ENCODE data around the gene SPATA19. TPM values are rescaled to one million over a fixed set of nuclear protein-coding genes. Genes with fewer than 3 reads are reported as not detected.
"Not testable (repeated sequence)": the region's sequence is repeated elsewhere in the genome, so short reads cannot be mapped to it uniquely, and the experiment has no call there.

The SPATA19 gene
- total RNA-seq, 4 donors from 2014 or later, result not detected

DNA sequence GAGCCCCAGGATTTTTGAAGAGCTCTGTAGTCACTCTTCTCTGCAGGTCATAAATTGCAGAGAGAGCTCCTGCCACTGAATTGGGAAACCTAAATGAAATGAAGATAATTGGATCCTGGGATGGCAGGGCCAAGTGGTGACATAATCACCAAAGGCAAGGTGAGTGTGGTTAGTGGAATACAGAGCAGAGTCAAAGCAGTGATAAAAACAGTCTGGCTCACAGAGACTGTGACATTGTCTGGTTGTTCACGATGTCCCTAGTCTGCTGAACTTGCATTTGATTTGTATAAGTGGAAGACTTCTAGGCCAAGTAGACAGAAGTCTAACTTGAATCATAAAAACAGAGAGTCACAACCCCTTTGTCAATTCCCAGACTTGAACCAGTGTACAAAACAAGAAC is 26.8 kb upstream of the SPATA19 start:
- ATAC-seq (no peak), DNase-seq (no peak)
- no peak overlapping the region for H3K27ac ChIP-seq
- intact Hi-C loops (cut with DNase I; ENCODE audit: low total_unique reads), result no loop called here
- H3K36me3 ChIP-seq, result no peaks in the 10 kb centered on the region
- H3K27me3 ChIP-seq, result no peaks in the 10 kb centered on the region
- no peaks in the 10 kb centered on the region for H3K9me3 ChIP-seq
- no peaks in the 10 kb centered on the region for H3K4me1 ChIP-seq
- H3K4me3 ChIP-seq, result no peak overlapping the region
- no peak for TF ChIP-seq POLR2A (IDR thresholded peaks at IDR 0.05)
- TF ChIP-seq, protein P1, sequence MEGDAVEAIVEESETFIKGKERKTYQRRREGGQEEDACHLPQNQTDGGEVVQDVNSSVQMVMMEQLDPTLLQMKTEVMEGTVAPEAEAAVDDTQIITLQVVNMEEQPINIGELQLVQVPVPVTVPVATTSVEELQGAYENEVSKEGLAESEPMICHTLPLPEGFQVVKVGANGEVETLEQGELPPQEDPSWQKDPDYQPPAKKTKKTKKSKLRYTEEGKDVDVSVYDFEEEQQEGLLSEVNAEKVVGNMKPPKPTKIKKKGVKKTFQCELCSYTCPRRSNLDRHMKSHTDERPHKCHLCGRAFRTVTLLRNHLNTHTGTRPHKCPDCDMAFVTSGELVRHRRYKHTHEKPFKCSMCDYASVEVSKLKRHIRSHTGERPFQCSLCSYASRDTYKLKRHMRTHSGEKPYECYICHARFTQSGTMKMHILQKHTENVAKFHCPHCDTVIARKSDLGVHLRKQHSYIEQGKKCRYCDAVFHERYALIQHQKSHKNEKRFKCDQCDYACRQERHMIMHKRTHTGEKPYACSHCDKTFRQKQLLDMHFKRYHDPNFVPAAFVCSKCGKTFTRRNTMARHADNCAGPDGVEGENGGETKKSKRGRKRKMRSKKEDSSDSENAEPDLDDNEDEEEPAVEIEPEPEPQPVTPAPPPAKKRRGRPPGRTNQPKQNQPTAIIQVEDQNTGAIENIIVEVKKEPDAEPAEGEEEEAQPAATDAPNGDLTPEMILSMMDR (IDR thresholded peaks at IDR 0.05 in 4 of 5, conservative IDR thresholded peaks at IDR 0.05 in 1 of 5), result no peak
- in situ Hi-C loops (cut with MboI; ENCODE audit: low sequenced_read_pairs in 4 of 4), result no loop called here

DNA sequence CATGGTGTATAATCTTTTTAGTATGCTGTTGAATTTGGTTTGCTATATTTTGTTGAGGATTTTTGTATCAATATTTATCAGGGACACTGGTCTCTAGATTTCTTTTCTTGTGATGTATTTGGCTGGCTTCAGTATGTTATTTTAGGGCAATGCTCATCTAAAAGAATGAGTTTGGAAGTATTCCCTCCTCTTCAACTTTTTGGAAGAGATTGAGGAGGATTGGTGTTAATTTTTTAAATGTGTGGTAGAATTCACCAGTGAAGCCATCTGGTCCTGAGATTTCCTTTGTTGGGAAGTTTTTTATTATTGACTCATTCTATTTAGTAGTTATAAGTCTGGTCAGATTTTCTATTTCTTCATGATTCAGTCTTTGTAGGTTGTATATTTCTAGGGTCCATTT is 22.1 kb upstream of the SPATA19 start:
- intact Hi-C loops (cut with DNase I; ENCODE audit: low total_unique reads), result no loop called here
- DNase-seq, result no peak
- Histone ChIP-seq H3K4me3 (no peak overlapping the region), H3K9me3 (no peaks in the 10 kb centered on the region), H3K27me3 (no peaks in the 10 kb centered on the region), H3K27ac (no peak overlapping the region), H3K4me1 (no peaks in the 10 kb centered on the region), H3K36me3 (no peaks in the 10 kb centered on the region)
- in situ Hi-C loops (cut with MboI; ENCODE audit: low sequenced_read_pairs in 4 of 4), result no loop called here
- TF ChIP-seq, protein P1 (IDR thresholded peaks at IDR 0.05 in 4 of 5, conservative IDR thresholded peaks at IDR 0.05 in 1 of 5), result no peak
- no peak for TF ChIP-seq POLR2A (IDR thresholded peaks at IDR 0.05)
- no peak for ATAC-seq

DNA sequence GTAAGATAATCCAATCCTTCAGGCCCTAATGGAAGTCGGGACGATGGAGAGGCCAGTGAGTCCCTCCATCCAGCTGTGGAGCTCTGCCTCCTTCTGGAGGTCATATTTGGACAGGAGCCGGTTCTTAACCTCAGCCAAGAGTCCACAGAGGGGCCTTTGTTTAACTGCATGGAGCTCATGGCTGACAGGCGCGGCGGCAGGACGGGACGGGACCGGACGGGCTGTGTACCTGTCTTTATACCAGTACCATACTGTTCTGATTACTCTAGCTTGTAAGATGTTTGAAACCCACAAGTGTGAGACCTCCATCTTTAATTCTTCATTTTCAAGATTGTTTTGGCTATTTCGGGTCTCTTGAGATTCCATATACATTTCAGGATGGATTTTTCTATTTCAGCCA is 20.2 kb upstream of the SPATA19 start:
- H3K4me1 ChIP-seq, result no peaks in the 10 kb centered on the region
- H3K27ac ChIP-seq, result no peak overlapping the region
- ATAC-seq, result no peak
- no peaks in the 10 kb centered on the region for H3K36me3 ChIP-seq
- DNase-seq, result no peak
- intact Hi-C loops (cut with DNase I; ENCODE audit: low total_unique reads) (no loop called here), in situ Hi-C loops (cut with MboI; ENCODE audit: low sequenced_read_pairs in 4 of 4) (no loop called here)
- no peaks in the 10 kb centered on the region for H3K9me3 ChIP-seq
- TF ChIP-seq, protein P1 (IDR thresholded peaks at IDR 0.05 in 4 of 5, conservative IDR thresholded peaks at IDR 0.05 in 1 of 5), result no peak
- no peak for TF ChIP-seq POLR2A (IDR thresholded peaks at IDR 0.05)
- no peak overlapping the region for H3K4me3 ChIP-seq
- H3K27me3 ChIP-seq, result no peaks in the 10 kb centered on the region

DNA sequence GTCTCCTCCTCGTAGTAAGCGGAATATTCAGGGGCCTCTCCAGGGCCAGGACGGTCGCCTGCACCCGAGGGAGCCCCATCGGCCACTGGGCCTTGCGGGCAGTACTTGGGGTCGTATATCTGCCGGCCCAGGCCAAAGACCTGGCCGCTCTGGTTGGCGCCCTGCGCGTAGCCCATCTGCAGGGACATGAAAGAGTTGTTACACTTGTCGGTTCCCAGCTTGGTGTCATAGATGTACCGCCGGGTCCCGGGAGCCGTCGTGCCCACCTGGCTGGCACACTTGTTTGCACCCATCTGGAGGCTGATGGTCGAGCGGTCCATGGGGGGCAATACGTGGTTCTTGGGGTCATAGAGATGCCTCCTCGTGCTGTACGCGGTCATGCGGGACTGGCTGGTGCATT is 19.4 kb upstream of the SPATA19 start:
- Histone ChIP-seq H3K4me3 (no peak overlapping the region), H3K4me1 (no peaks in the 10 kb centered on the region), H3K9me3 (no peaks in the 10 kb centered on the region), H3K27ac (no peak overlapping the region), H3K27me3 (no peaks in the 10 kb centered on the region), H3K36me3 (no peaks in the 10 kb centered on the region)
- TF ChIP-seq, protein P1 (IDR thresholded peaks at IDR 0.05 in 4 of 5, conservative IDR thresholded peaks at IDR 0.05 in 1 of 5), result no peak
- no peak for TF ChIP-seq POLR2A (IDR thresholded peaks at IDR 0.05)
- no peak for ATAC-seq
- in situ Hi-C loops (cut with MboI; ENCODE audit: low sequenced_read_pairs in 4 of 4) (no loop called here), intact Hi-C loops (cut with DNase I; ENCODE audit: low total_unique reads) (no loop called here)
- no peak for DNase-seq

DNA sequence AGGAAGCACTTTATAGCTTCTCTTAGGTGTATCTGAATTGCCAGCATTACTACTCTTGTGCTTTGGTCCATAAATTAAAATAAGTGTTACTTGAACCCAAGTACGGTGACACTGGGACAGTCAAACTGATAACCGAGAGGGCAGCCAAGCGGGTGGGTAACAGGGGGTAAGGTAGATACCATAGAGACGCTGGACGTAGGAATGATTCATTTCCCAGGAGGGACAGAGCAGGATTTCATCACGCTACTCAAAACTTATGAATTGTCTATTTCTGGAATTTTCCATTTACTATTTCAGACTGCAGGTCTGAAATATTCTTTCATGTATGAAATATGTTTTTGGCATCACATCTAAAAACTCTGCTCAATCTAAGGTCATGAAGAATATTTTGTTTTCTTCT is 14.8 kb upstream of the SPATA19 start:
- ATAC-seq (no peak), DNase-seq (no peak)

DNA sequence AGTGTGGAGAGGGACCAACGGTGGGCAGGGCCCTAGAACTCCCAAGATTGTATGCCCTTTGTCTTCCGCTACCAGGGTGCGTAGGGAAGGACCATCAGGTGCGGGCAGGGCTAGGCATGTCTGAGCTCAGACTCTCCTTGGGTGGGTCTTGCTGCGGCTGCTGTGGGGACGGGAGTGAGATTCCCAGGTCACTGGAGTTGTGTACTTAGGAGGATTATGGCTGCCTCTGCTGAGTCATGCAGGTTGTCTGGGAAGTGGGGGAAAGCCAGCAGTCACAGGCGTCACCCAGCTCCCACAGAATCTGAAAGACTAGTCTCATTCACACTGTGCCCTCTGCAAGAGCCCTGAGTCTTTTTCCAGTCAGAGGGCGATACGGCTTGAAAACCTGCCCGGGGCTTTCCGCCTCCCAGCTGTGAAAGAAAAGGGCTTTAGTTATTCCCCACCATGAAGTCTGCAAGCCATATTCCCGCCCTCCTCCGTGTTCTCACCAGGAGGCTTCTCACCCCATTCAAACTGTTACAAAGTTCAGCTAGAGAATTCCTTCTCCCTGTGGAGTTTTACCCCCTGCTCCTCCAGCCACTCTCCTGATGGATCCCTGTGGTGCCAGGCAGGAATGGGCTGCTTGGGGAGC is 9.1 kb upstream of the SPATA19 start:
- ATAC-seq; DNase-seq; in situ Hi-C loops (cut with MboI; ENCODE audit: low sequenced_read_pairs in 4 of 4); H3K9me3 ChIP-seq; H3K4me1 ChIP-seq; intact Hi-C loops (cut with DNase I; ENCODE audit: low total_unique reads); H3K4me3 ChIP-seq; H3K27ac ChIP-seq; H3K27me3 ChIP-seq; H3K36me3 ChIP-seq: not testable (repeated sequence)

More for the DNA sequence above, 14.8 kb upstream of the SPATA19 start:
- H3K36me3 ChIP-seq, result no peaks in the 10 kb centered on the region
- no peak for TF ChIP-seq POLR2A (IDR thresholded peaks at IDR 0.05)
- TF ChIP-seq, protein P1 (IDR thresholded peaks at IDR 0.05 in 4 of 5, conservative IDR thresholded peaks at IDR 0.05 in 1 of 5), result no peak
- H3K27ac ChIP-seq, result no peak overlapping the region
- in situ Hi-C loops (cut with MboI; ENCODE audit: low sequenced_read_pairs in 4 of 4) (no loop called here), intact Hi-C loops (cut with DNase I; ENCODE audit: low total_unique reads) (no loop called here)
- no peak overlapping the region for H3K4me3 ChIP-seq
- H3K9me3 ChIP-seq, result no peaks in the 10 kb centered on the region
- H3K27me3 ChIP-seq, result no peaks in the 10 kb centered on the region
- no peaks in the 10 kb centered on the region for H3K4me1 ChIP-seq
